MG63 (cell line): ENCODE measurements around the gene PRR33. TPM values are rescaled to one million over a fixed set of nuclear protein-coding genes. Genes with fewer than 3 reads are reported as not detected.

Experiments
- DNase-seq: peaks from one replicate; pipeline ENCODE4 v3.0.0-alpha.2; 2020
- H3K27me3 ChIP-seq: fragments of 250-450 bp; sonication (Bioruptor Pico); 2 replicates; pipeline ENCODE4 v1.5.1; 2020; ENCODE audit warnings: mild to moderate bottlenecking, moderate library complexity
- H3K36me3 ChIP-seq: fragments of 250-450 bp; sonication (Bioruptor Pico); 2 replicates; pipeline ENCODE4 v1.5.1; 2020; ENCODE audit warnings: mild to moderate bottlenecking, moderate library complexity
- H3K4me3 ChIP-seq: fragments of 250-450 bp; sonication (Bioruptor Pico); 2 replicates; pipeline ENCODE4 v1.5.1; 2020; ENCODE audit warnings: mild to moderate bottlenecking, moderate library complexity
- H3K9me3 ChIP-seq: fragments of 250-450 bp; sonication (Bioruptor Pico); 2 replicates; pipeline ENCODE4 v1.5.1; 2020; ENCODE audit warnings: mild to moderate bottlenecking, moderate library complexity
- total RNA-seq: library from RNA; depleted of rRNA; stranded (reverse); fragments of >200 nt; shearing (Covaris generic); gene quantifications from 2 replicates; pipeline ENCODE4 v1.2.3, GENCODE V29; 2014; ENCODE audit warnings: low replicate concordance; rRNA removed

The PRR33 gene
- total RNA-seq, 1 experiment from 2014 or later, result not detected

- DNase-seq, result no peak
- no peaks in the 10 kb centered on the region for H3K27me3 ChIP-seq
These were observed 48.6 kb downstream of the PRR33 start for GRCh38 chr11:1843098-1843473.

DNA sequence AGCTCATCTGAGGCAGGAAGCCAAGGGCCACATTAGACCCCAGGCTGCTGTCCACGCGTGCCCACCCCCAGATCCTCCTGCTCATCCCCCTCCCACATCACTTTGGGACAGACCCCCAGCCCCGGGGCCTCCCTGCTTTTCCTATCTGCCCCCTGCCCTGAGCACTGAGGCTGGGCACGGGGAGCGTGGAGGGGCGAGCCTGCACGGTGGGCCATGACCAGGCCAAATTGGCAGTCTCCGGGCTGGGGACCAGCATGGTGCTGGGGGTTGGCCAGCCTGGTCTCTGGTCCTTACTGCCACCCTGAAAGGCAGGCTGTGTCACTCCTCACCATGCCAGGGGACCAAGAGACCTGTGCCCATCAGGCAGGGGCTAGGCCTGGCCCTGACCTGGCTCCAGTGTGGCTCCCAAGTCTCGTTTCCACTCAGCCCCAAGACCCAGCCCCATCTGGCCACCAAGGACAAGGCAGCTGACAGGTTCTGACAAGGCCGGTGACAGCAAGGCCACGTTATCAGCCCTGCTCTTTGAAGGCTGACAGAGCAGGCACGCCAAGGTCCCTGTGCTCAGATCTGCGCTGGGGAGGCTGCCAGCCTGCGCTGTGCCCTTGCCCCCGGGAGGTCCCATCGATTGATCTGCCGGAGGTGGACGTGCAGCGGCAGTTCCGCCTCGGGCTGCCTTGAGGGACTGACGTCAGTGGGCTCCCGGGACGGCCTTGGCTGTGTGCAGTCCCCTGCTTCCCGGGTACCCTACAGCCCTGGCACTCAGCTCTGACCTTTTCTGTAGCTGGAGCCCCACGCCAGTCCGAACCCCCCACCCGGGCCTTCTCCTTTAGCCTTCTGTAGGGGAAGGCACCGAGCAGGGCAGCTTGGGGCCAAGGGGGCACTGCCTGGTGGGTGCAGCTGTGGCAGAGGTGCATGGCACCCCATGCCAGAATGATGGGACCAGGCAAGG, 49.3 kb downstream of the PRR33 start:
- H3K9me3 ChIP-seq, result no peaks in the 10 kb centered on the region
- no peak for DNase-seq
- H3K4me3 ChIP-seq, result no peak overlapping the region

More at GRCh38 chr11:1843098-1843473, 48.6 kb downstream of the PRR33 start:
- Histone ChIP-seq H3K4me3 (no peak overlapping the region), H3K36me3 (no peaks in the 10 kb centered on the region), H3K9me3 (no peaks in the 10 kb centered on the region)

GRCh38 chr11:1841511-1842148, 50.1 kb downstream of the PRR33 start:
- H3K36me3 ChIP-seq, result no peaks in the 10 kb centered on the region
- no peaks in the 10 kb centered on the region for H3K27me3 ChIP-seq
- no peak overlapping the region for H3K4me3 ChIP-seq
- H3K9me3 ChIP-seq, result no peaks in the 10 kb centered on the region
- no peak for DNase-seq

More for the DNA sequence above, 49.3 kb downstream of the PRR33 start:
- Histone ChIP-seq H3K36me3 (no peaks in the 10 kb centered on the region), H3K27me3 (no peaks in the 10 kb centered on the region)

DNA sequence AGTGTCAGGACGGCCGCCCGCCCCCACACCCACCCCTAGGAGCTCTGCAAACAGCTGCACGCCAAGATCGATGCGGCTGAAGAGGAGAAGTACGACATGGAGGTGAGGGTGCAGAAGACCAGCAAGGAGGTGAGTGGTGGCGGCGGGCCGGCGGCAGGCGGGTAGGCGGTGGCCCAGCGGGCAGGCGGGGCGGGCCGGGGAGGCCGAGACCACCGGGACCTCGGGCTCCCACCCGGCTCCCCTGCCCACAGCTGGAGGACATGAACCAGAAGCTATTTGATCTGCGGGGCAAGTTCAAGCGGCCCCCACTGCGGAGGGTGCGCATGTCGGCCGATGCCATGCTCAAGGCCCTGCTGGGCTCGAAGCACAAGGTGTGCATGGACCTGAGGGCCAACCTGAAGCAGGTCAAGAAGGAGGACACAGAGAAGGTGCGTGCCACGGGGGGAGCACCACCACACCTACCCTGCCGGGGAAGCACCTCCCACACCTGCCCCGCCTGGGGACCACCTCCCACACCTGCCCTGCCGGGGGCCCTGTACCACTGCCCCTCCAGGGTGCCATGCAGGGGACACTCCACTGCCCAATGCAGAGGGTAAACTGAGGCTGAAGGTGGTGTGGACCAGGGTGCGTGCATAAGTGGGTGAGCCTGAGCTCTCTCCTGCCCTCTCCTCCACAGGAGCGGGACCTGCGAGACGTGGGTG, 50.8 kb downstream of the PRR33 start:
- no peak for DNase-seq
- Histone ChIP-seq H3K9me3 (no peaks in the 10 kb centered on the region), H3K4me3 (no peak overlapping the region), H3K27me3 (no peaks in the 10 kb centered on the region), H3K36me3 (no peaks in the 10 kb centered on the region)

DNA sequence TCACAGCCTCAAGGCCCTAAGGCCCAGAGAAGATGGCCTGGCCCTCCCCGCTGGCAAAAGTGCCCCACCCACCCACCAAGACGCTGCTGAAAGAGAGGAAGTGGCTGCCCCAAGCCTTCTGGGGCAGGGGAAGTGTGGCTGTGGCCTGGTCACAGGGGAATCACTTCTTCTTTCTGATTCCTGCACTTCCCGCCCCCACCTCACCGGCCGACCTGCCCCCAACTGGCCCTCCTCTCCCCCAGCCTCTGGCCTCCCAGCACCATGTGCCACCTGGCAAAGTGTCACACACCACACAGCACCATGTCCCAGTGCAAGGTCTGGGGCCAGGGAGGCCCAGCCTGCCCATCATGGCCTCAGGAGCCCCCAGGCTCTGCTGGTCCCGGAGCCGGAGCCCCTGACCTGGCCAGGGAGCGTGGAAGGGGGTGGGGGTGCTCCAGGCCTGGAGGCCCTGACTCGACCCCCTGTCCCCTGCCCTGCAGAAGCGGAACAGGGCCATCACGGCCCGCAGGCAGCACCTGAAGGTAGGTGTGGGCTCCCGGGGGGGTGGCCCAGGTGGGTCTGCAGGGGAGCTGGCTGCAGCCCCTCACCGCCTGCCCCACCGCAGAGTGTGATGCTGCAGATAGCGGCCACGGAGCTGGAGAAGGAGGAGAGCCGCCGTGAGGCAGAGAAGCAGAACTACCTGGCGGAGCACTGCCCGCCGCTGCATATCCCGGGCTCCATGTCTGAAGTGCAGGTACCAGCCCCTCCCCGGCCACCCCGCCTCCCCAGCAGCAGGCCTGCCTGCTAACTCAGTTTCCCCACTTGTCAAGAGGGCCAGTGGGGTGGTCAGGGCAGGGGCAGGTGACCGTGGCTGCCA, 51.5 kb downstream of the PRR33 start:
- Histone ChIP-seq H3K36me3 (no peaks in the 10 kb centered on the region), H3K4me3 (no peak overlapping the region), H3K9me3 (no peaks in the 10 kb centered on the region), H3K27me3 (no peaks in the 10 kb centered on the region)
- DNase-seq, result no peak

GRCh38 chr11:1839204-1839923, 52.3 kb downstream of the PRR33 start:
- H3K9me3 ChIP-seq, result no peaks in the 10 kb centered on the region
- DNase-seq, result no peak
- H3K27me3 ChIP-seq, result no peaks in the 10 kb centered on the region
- no peak overlapping the region for H3K4me3 ChIP-seq
- H3K36me3 ChIP-seq, result no peaks in the 10 kb centered on the region

DNA sequence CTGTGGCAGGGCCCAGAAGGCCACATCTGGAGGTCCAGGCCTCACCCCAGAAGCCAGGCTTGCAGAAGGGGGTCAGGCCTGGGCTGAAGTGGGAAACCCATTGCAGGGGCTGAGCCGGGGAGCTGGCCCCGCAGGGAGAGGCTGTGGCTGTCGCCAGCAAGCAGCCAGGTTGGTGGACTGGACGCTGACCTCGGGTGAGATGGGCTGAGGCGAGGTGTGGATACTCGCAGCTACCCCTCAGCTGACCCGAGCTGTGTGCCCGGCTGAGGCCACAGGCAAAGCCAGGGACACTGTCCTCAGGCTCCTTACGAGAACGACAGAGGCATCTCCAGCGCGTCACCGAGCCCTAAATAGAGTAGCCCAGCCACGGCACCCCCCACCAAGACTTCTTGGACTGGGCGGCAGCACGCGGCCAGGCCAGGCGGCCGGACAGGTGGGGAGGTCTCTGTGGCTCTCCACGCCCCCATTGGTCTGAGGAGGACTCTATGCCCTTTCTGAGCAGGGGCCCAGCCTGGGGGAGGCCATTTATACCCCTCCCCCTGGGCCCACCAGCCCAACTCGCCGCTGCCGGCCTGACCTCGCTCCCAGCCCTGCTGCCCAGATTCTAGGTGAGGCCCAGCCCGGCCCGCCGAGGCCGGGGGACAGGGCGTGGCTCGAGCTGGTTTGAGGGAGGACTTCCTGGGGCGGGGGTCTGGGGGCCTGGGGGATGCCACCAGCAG, 53.1 kb downstream of the PRR33 start, which contains the start of gene TNNI2:
TNNI2 (plus strand) TSS at position 556 of the 719 bp plus-strand sequence. CDS start 716 bp downstream, outside the sequence.
- no peak for DNase-seq
- H3K36me3 ChIP-seq, result no peaks in the 10 kb centered on the region
- no peak within 1 kb of the TSS for H3K4me3 ChIP-seq
- no peaks in the 10 kb centered on the region for H3K27me3 ChIP-seq
- no peaks in the 10 kb centered on the region for H3K9me3 ChIP-seq

Other genes with a start within 250 kb of the PRR33 start
- gene KRTAP5-6, start 194.7 kb downstream of the PRR33 start, total RNA-seq, result not detected in 2 replicates
- 0.03 and 1.8 TPM in 2 replicates for gene IFITM10, start 141.3 kb downstream of the PRR33 start, total RNA-seq
- gene CTSD, start 128.0 kb downstream of the PRR33 start, total RNA-seq, result 201 and 234 TPM in 2 replicates
- gene SYT8, start 56.9 kb downstream of the PRR33 start, total RNA-seq, result not detected in 2 replicates
- gene TNNI2, start 52.9 kb downstream of the PRR33 start, total RNA-seq, result not detected in 2 replicates
- gene LSP1, start 38.8 kb downstream of the PRR33 start, total RNA-seq, result 41.7 and 66.6 TPM in 2 replicates
- not detected in 2 replicates for gene TNNT3, start 27.8 kb upstream of the PRR33 start, total RNA-seq
- gene MRPL23, start 55.4 kb upstream of the PRR33 start, total RNA-seq, result 26.6 TPM in 1 of 2 replicates, not detected in the other
- gene H19, start 105.9 kb upstream of the PRR33 start, total RNA-seq, result not detected in 2 replicates
- not detected in 2 replicates for gene IGF2, start 247.5 kb upstream of the PRR33 start, total RNA-seq